Transverse colon (tissue), 4 donors: Measurements from ENCODE around the gene LIPE.

Experiments
- EP300 ChIP-seq: sonication (generic); formaldehyde crosslinking; IDR thresholded peaks from one replicate; pipeline ENCODE4 v1.6.1; 2017; ENCODE audit warnings: antibody characterized with exemption, low read depth
- POLR2A ChIP-seq: fragments of 450-650 bp; IDR thresholded peaks from one replicate; pipeline ENCODE4 v1.6.1; 2016; ENCODE audit warnings: antibody characterized with exemption, mild to moderate bottlenecking, moderate library complexity
- POLR2AphosphoS5 ChIP-seq, 3 donors: sonication (generic); formaldehyde crosslinking; IDR thresholded peaks; one replicate each; pipeline ENCODE4 v1.6.1; 2016; ENCODE audit warnings: antibody characterized with exemption in 3 of 3
- TF ChIP-seq, protein P1 (sequence below), 5 experiments: fragments of 200-600 bp in 3 of 5; fragments of 450-650 bp in 2 of 5; sonication (generic) in 3 of 5; IDR thresholded peaks; 1 replicate in 2 of 5; 2 replicates in 3 of 5; pipeline ENCODE4 v1.5.1; 2016 to 2017; ENCODE audit warnings: antibody characterized with exemption in 5 of 5, inconsistent platforms in 3 of 5, mild to moderate bottlenecking in 2 of 5, moderate library complexity in 1 of 5

DNA sequence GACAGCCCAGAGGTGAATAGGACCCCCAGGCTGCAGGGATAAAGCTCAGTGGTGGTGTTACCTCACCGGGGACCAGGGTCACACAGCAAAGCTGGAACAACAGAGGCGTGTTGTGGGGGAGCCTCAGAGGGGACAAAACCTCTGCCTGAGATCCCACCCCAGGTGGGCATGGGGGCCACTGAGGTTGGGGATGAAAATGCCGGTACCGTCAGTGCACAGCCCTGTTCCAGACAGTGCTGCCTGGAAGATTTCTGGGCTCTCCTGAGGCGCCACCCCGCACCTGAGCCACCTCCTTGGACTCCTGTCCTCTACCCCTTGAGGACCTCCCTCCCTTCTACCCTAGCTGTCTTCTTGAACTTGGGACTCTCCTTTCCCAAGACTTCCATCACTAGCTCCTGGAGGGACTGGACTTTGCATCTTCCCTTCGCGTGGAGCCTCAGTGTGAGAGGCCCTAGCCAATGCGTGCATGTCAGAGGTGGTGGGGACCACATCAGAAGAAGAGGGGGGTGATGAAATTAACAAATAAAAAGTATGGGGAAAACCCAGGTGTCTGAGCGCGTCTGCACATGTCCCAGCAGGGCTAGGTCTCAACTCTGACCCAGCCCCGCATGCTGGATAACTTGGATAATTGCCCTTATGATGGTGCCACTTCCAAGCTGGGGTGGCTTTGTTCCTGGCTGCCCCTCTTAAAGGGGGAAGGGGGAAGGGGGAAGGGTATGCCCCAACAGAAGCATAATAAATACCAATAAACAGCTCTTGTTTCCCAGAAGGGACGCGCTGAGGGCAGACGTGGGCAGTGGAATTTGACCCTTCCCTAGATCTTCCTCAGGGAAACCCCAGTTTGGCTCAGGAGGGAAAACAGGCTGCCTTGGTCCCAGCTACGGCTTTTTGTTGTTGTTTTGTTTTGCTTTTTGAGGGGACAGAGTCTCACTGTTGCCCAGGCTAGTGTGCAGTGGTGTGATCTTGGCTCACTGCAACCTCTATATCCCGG, 48.7 kb downstream of the LIPE start:
- TF ChIP-seq EP300 (no peak), POLR2AphosphoS5 (IDR thresholded peaks at IDR 0.05) (no peak), POLR2A (no peak)
- TF ChIP-seq, protein P1, sequence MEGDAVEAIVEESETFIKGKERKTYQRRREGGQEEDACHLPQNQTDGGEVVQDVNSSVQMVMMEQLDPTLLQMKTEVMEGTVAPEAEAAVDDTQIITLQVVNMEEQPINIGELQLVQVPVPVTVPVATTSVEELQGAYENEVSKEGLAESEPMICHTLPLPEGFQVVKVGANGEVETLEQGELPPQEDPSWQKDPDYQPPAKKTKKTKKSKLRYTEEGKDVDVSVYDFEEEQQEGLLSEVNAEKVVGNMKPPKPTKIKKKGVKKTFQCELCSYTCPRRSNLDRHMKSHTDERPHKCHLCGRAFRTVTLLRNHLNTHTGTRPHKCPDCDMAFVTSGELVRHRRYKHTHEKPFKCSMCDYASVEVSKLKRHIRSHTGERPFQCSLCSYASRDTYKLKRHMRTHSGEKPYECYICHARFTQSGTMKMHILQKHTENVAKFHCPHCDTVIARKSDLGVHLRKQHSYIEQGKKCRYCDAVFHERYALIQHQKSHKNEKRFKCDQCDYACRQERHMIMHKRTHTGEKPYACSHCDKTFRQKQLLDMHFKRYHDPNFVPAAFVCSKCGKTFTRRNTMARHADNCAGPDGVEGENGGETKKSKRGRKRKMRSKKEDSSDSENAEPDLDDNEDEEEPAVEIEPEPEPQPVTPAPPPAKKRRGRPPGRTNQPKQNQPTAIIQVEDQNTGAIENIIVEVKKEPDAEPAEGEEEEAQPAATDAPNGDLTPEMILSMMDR (IDR thresholded peaks at IDR 0.05), result no peak
